PC-3 (cell line): ENCODE data around the gene DNM3. TPM values are rescaled to one million over a fixed set of nuclear protein-coding genes. Genes with fewer than 3 reads are reported as not detected.

Experiments
- ATAC-seq: fragments of 200-7000 bp; cut with Tn5 transposase; 2 replicates; pipeline ENCODE4 v1.9.1; 2020; ENCODE audit warnings: mild to moderate bottlenecking, moderate library complexity
- BruUV-seq: library from RNA; stranded (reverse); fragments of 400-500 nt; replicated peaks from 2 replicates; lab custom pipeline; 2021; lab: Mats Ljungman, UMichigan
- CTCF ChIA-PET: fragments of 300-600 bp; sonication (Branson Sonifier 250); formaldehyde crosslinking; loops from one replicate; lab custom pipeline; 2022; ENCODE audit warnings: antibody characterized with exemption; lab: Charles Lee
- POLR2A ChIA-PET: fragments of 300-600 bp; sonication (Branson Sonifier 250); formaldehyde crosslinking; loops from one replicate; lab custom pipeline; 2022; ENCODE audit warnings: antibody characterized with exemption; ENCODE audit not compliant: unreplicated experiment; lab: Charles Lee
- DNase-seq: peaks from one replicate; pipeline ENCODE4 v3.0.0-alpha.2; 2015
- H2AFZ ChIP-seq: fragments of 300-600 bp; sonication (generic); 2 replicates; pipeline ENCODE4 v1.6.0; 2016; ENCODE audit warnings: antibody characterized with exemption, low read length
- H3F3A ChIP-seq: fragments of 300-600 bp; sonication (generic); one replicate; pipeline ENCODE4 v1.6.0; 2017; ENCODE audit warnings: antibody characterized with exemption, low read length, control low read depth, mild to moderate bottlenecking; ENCODE audit not compliant: unreplicated experiment
- H3K27ac ChIP-seq: fragments of 300-600 bp; sonication (generic); 2 replicates; pipeline ENCODE4 v1.5.1; 2016; ENCODE audit warnings: mild to moderate bottlenecking, low read length
- H3K27me3 ChIP-seq: fragments of 300-600 bp; sonication (generic); 2 replicates; pipeline ENCODE4 v1.6.1; 2016; ENCODE audit warnings: low read length, mixed read lengths
- H3K36me3 ChIP-seq: fragments of 300-600 bp; sonication (generic); 2 replicates; pipeline ENCODE4 v1.6.1; 2016; ENCODE audit warnings: low read depth, mixed run types, low read length, mixed read lengths
- H3K4me1 ChIP-seq: fragments of 300-600 bp; sonication (generic); 2 replicates; pipeline ENCODE4 v1.5.1; 2016; ENCODE audit warnings: low read length; ENCODE audit not compliant: insufficient read depth
- H3K4me2 ChIP-seq: fragments of 300-600 bp; sonication (generic); 2 replicates; pipeline ENCODE4 v1.6.0; 2016; ENCODE audit warnings: low read length
- H3K4me3 ChIP-seq: fragments of 300-600 bp; sonication (generic); 2 replicates; pipeline ENCODE4 v1.5.1; 2016; ENCODE audit warnings: mild to moderate bottlenecking, low read length, mixed read lengths
- H3K79me2 ChIP-seq: fragments of 300-600 bp; sonication (generic); 2 replicates; pipeline ENCODE4 v1.6.1; 2017; ENCODE audit warnings: low read length, mixed read lengths
- H3K9ac ChIP-seq: fragments of 300-600 bp; sonication (generic); 2 replicates; pipeline ENCODE4 v1.6.0; 2016; ENCODE audit warnings: mild to moderate bottlenecking, low read length
- H3K9me2 ChIP-seq: fragments of 300-600 bp; sonication (generic); replicated peaks from 2 replicates; pipeline ENCODE4 v1.6.1; 2016; ENCODE audit warnings: mixed run types, low read length, mixed read lengths
- H3K9me3 ChIP-seq: fragments of 300-600 bp; sonication (generic); 2 replicates; pipeline ENCODE4 v1.6.1; 2016; ENCODE audit warnings: low read length, mixed read lengths
- H4K20me1 ChIP-seq: fragments of 300-600 bp; sonication (generic); 2 replicates; pipeline ENCODE4 v1.6.1; 2016; ENCODE audit warnings: low read length, mixed read lengths
- CTCF ChIP-seq: fragments of 300-600 bp; sonication (generic); conservative IDR thresholded peaks from 2 replicates; pipeline ENCODE4 v1.5.1; 2017; ENCODE audit warnings: antibody characterized with exemption, low read depth, mild to moderate bottlenecking, low read length
- EZH2 ChIP-seq: fragments of 300-600 bp; sonication (generic); IDR thresholded peaks from one replicate; pipeline ENCODE4 v1.6.1; 2017; ENCODE audit warnings: antibody characterized with exemption, mild to moderate bottlenecking, low read length; ENCODE audit not compliant: unreplicated experiment
- EZH2phosphoT487 ChIP-seq: fragments of 300-600 bp; sonication (generic); IDR thresholded peaks from 2 replicates; pipeline ENCODE4 v1.6.1; 2018; ENCODE audit warnings: mild to moderate bottlenecking, antibody characterized with exemption, low read length, borderline replicate concordance
- intact Hi-C: fragments of 100-400 bp; cut with micrococcal nuclease; formaldehyde crosslinking; loops from 2 replicates; pipeline ENCODE4 v1.9.0; 2023
- total RNA-seq: library from RNA; depleted of rRNA; stranded (reverse); fragments of >200 nt; gene quantifications from 2 replicates; pipeline ENCODE4 v1.2.3, GENCODE V29; 2014

The DNM3 gene
- total RNA-seq, 1 experiment from 2014 or later = 0.98 TPM

DNA sequence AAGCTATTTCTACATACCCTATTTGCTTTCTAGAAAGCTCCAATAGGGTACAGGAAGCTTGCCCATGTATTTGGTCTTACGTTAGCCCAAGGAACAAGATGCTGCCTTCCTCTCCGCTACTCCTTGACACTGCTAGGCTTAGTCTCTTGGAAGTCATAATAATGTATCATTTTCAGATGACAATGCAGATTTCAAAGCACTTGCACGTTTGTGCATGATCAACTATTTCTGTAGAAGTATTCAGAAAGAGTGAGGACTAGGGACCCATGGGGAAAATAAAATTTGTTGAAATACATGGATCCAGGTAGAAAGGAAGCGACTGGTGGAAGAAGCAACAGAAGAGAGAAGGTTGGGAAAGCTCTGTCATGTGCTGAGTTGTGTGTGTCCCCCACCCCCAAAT is 367.3 kb downstream of the DNM3 start:
- H3K79me2 ChIP-seq = no peaks in the 10 kb centered on the region

GRCh38 chr1:172211221-172211620 is 369.9 kb downstream of the DNM3 start:
- ChIA-PET POLR2A (no interaction called here), CTCF (interaction anchor here (1.0 kb wide), 1 partner anchor 209 kb away, joined by 3 read pairs; no protein-coding TSS in a partner anchor)
- H3K27ac ChIP-seq = no peak overlapping the region
- no peaks in the 10 kb centered on the region for H3K4me1 ChIP-seq
- H2AFZ ChIP-seq = no peak overlapping the region
- no peaks in the 10 kb centered on the region for H3K27me3 ChIP-seq
- H3K9me3 ChIP-seq = no peaks in the 10 kb centered on the region
- no peaks in the 10 kb centered on the region for H4K20me1 ChIP-seq
- no peak overlapping the region for H3K4me2 ChIP-seq
- H3K36me3 ChIP-seq = no peaks in the 10 kb centered on the region
- no peak overlapping the region for H3K4me3 ChIP-seq
- BruUV-seq = no TSS peak
- no peak overlapping the region for H3K9ac ChIP-seq
- intact Hi-C loops = no loop called here
- ATAC-seq (no peak), DNase-seq (no peak)
- no peaks in the 10 kb centered on the region for H3K79me2 ChIP-seq
- TF ChIP-seq CTCF = no peak
- no peak for TF ChIP-seq EZH2phosphoT487
- no peak for TF ChIP-seq EZH2
- H3K9me2 ChIP-seq = no peaks in the 10 kb centered on the region
- no peaks in the 10 kb centered on the region for H3F3A ChIP-seq

More for the DNA sequence above, 367.3 kb downstream of the DNM3 start:
- Histone ChIP-seq H3K9me2 (no peaks in the 10 kb centered on the region), H3K36me3 (no peaks in the 10 kb centered on the region), H3F3A (no peaks in the 10 kb centered on the region), H3K27me3 (no peaks in the 10 kb centered on the region), H3K4me3 (no peak overlapping the region), H2AFZ (no peak overlapping the region), H4K20me1 (no peaks in the 10 kb centered on the region), H3K9me3 (no peaks in the 10 kb centered on the region), H3K4me1 (no peaks in the 10 kb centered on the region), H3K9ac (no peak overlapping the region), H3K27ac (no peak overlapping the region), H3K4me2 (no peak overlapping the region)
- intact Hi-C loops = no loop called here
- no TSS peak for BruUV-seq
- no peak for TF ChIP-seq CTCF
- ChIA-PET CTCF (no interaction called here), POLR2A (no interaction called here)
- no peak for DNase-seq
- ATAC-seq = no peak

DNA sequence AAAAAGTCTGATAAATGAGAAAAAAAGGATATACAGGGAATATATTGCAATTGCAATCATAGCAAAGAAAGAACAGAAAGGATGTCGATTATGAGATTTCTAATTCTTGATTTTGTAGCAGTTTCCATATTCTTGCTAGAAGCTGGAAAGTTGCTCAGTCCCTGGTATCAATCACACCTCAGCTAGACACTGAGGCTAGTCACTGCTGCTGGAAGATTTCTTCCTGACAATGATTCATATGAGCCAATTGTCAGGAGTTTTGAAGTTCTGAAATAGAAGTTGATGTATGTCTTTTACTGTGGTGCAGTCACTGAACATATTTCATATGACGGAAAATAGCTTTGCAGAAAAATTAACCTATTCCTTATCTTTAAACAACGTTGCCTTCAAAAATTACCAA is 370.8 kb downstream of the DNM3 start:
- Histone ChIP-seq H3K9me3 (no peaks in the 10 kb centered on the region), H3F3A (no peaks in the 10 kb centered on the region), H3K36me3 (no peaks in the 10 kb centered on the region), H3K4me2 (no peak overlapping the region), H3K4me3 (no peak overlapping the region), H2AFZ (no peak overlapping the region), H3K27me3 (no peaks in the 10 kb centered on the region), H3K9me2 (no peaks in the 10 kb centered on the region), H3K9ac (no peak overlapping the region), H4K20me1 (no peaks in the 10 kb centered on the region), H3K79me2 (no peaks in the 10 kb centered on the region), H3K4me1 (no peaks in the 10 kb centered on the region), H3K27ac (no peak overlapping the region)
- BruUV-seq = no TSS peak
- intact Hi-C loops = no loop called here
- no peak for ATAC-seq
- DNase-seq = no peak
- no peak for TF ChIP-seq EZH2
- no peak for TF ChIP-seq EZH2phosphoT487
- no peak for TF ChIP-seq CTCF
- ChIA-PET CTCF (no interaction called here), POLR2A (no interaction called here)
